Neuronal stem cell (in vitro differentiated cells): ENCODE data around the gene GMNN.

Source experiments
- DNase-seq: peaks from one replicate; pipeline ENCODE4 v3.0.0-alpha.2; 2013; ENCODE audit warnings: low spot score
- H2AFZ ChIP-seq: one replicate; pipeline ENCODE4 v1.6.1; 2013; ENCODE audit warnings: mild to moderate bottlenecking, low read length, inconsistent platforms
- H2AK5ac ChIP-seq: 2 replicates; pipeline ENCODE4 v1.6.1; 2013; ENCODE audit warnings: low read depth, mild to moderate bottlenecking, inconsistent platforms, low read length, moderate library complexity, mixed read lengths
- H2BK120ac ChIP-seq: 2 replicates; pipeline ENCODE4 v1.6.1; 2013; ENCODE audit warnings: low read depth, mild to moderate bottlenecking, inconsistent platforms, low read length, moderate library complexity, mixed read lengths
- H2BK12ac ChIP-seq: one replicate; pipeline ENCODE4 v1.6.1; 2013; ENCODE audit warnings: low read length, inconsistent platforms
- H2BK15ac ChIP-seq: 2 replicates; pipeline ENCODE4 v1.6.1; 2013; ENCODE audit warnings: mild to moderate bottlenecking, low read length, inconsistent platforms, mixed read lengths
- H2BK5ac ChIP-seq: one replicate; pipeline ENCODE4 v1.6.1; 2013; ENCODE audit warnings: inconsistent platforms, mild to moderate bottlenecking, low read length, moderate library complexity
- H3K14ac ChIP-seq: one replicate; pipeline ENCODE4 v1.6.1; 2013; ENCODE audit warnings: low read length, inconsistent platforms
- H3K18ac ChIP-seq: 2 replicates; pipeline ENCODE4 v1.6.1; 2013; ENCODE audit warnings: low read length, inconsistent platforms
- H3K23ac ChIP-seq: 2 replicates; pipeline ENCODE4 v1.6.1; 2013; ENCODE audit warnings: low read depth, mild to moderate bottlenecking, mixed read lengths, low read length, inconsistent platforms; ENCODE audit not compliant: poor library complexity
- H3K27ac ChIP-seq: replicated peaks from 3 replicates; pipeline ENCODE4 v1.5.1; 2013; ENCODE audit warnings: low read length, inconsistent platforms
- H3K27me3 ChIP-seq, 3 experiments: 2 replicates each; pipeline ENCODE4 v1.6.1; 2013; ENCODE audit warnings: low read length in 3 of 3, mild to moderate bottlenecking in 2 of 3, inconsistent platforms in 1 of 3, low read depth in 1 of 3, mixed read lengths in 1 of 3, moderate library complexity in 1 of 3; ENCODE audit not compliant: control insufficient read depth in 3 of 3, insufficient read depth in 3 of 3
- H3K36me3 ChIP-seq, 2 donors: replicated peaks in 1 of 2; 2 replicates each; pipeline ENCODE4 v1.6.1; 2013; ENCODE audit warnings: low read length in 2 of 2; ENCODE audit not compliant: control insufficient read depth in 2 of 2, insufficient read depth in 2 of 2
- H3K4ac ChIP-seq: 2 replicates; pipeline ENCODE4 v1.6.1; 2013; ENCODE audit warnings: inconsistent platforms, mild to moderate bottlenecking, low read length, moderate library complexity
- H3K4me1 ChIP-seq, 2 donors: 1 replicate in 1 of 2; 2 replicates in 1 of 2; pipeline ENCODE4 v1.6.1; 2013; ENCODE audit warnings: low read length in 2 of 2, low read depth in 1 of 2; ENCODE audit not compliant: control insufficient read depth in 2 of 2, insufficient read depth in 1 of 2
- H3K4me2 ChIP-seq: one replicate; pipeline ENCODE4 v1.6.1; 2013; ENCODE audit warnings: mild to moderate bottlenecking, low read length, inconsistent platforms; ENCODE audit not compliant: insufficient read depth, poor library complexity, severe bottlenecking
- H3K4me3 ChIP-seq, 2 donors: 2 replicates each; pipeline ENCODE4 v1.5.1; 2013; ENCODE audit warnings: low read length in 2 of 2, mild to moderate bottlenecking in 2 of 2, inconsistent platforms in 1 of 2, moderate library complexity in 1 of 2
- H3K79me1 ChIP-seq: one replicate; pipeline ENCODE4 v1.6.1; 2013; ENCODE audit warnings: low read depth, mild to moderate bottlenecking, inconsistent platforms, low read length, moderate library complexity
- H3K9ac ChIP-seq: one replicate; pipeline ENCODE4 v1.6.1; 2013; ENCODE audit warnings: mild to moderate bottlenecking, low read depth, low read length, inconsistent platforms; ENCODE audit not compliant: poor library complexity
- H3K9me3 ChIP-seq, 2 donors: replicated peaks in 1 of 2; 2 replicates each; pipeline versions ENCODE3 to v1.6.1; 2013; ENCODE audit warnings: low read length in 2 of 2, mild to moderate bottlenecking in 2 of 2, inconsistent platforms in 1 of 2, low read depth in 1 of 2, mixed read lengths in 1 of 2, moderate library complexity in 1 of 2; ENCODE audit not compliant: control insufficient read depth in 2 of 2, insufficient read depth in 1 of 2
- H4K8ac ChIP-seq: one replicate; pipeline ENCODE4 v1.6.1; 2013; ENCODE audit warnings: low read depth, mild to moderate bottlenecking, inconsistent platforms, low read length, moderate library complexity
- H4K91ac ChIP-seq: one replicate; pipeline ENCODE4 v1.6.1; 2013; ENCODE audit warnings: low read length, low read depth, mild to moderate bottlenecking, inconsistent platforms; ENCODE audit not compliant: poor library complexity
- WGBS, 2 donors: extraction: QIAGEN DNeasy Blood & Tissue Kit; methylation state at CpG; one replicate each; pipeline ENCODE4 v1.1.7; 2013; ENCODE audit warnings: missing lambda C conversion rate in 2 of 2, mixed read lengths in 1 of 2; ENCODE audit not compliant: insufficient read length in 2 of 2, insufficient replicate concordance in 1 of 2; ENCODE audit errors: extremely low coverage in 2 of 2; 5-methylcytosine and 5-hydroxymethylcytosine counted together

The GMNN gene

DNA sequence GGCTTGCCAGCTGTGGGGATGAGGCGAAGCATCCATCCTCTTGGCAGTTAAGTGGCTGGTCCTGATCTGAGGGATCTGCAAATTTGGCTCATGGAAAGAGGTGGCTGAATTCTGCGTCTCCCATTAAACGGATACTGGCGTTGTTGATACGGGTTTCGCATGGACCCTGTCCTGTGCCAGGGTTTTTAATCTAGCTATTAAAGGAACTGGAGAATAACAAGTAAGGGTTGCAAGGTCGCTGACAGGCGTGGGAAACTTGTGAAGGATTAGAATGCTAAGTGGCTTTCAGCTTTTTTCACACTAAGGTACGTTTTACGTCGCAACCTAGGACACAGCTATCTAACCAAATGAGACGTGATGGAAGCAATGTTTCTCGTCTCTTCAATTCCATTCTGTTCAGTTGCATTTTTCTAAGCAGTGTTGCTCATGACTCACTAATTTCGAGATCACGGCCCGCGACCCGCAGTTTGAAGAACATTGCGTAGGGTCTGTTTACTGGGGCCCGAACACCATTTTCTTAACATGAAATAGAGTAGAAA is 852 bp downstream of the GMNN start:
- no peak overlapping the region for H4K91ac ChIP-seq
- no CpG with 5 or more reads among the region's 20 CpGs for WGBS, 2 donors

DNA sequence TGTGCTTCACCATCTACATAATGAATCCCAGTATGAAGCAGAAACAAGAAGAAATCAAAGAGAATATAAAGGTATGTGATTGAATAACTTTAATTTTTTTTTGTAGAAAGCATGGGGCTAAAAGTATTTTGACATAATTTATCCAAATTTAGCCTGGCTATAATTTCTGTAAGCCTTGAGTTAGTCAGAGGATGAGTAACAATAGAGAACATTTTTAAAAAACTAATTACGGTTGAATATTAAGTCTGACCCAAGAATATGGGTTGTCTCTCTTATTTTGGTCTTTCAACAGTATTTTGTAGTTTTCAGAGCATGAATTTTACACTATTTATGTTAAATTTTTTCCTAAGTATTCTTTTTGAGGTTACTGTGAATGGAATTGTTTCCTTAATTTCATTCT is 2.5 kb downstream of the GMNN start:
- H3K4ac ChIP-seq = no peak overlapping the region
- no peak for DNase-seq
- no peak overlapping the region for H3K9ac ChIP-seq
- H2AFZ ChIP-seq = no peak overlapping the region
- H3K36me3 ChIP-seq = peaks cover 5 to 63% of the 10 kb centered on the region in 2 donors
- no peak overlapping the region for H3K4me2 ChIP-seq
- no CpG with 5 or more reads among the region's 1 CpG for WGBS, 2 donors
- no peak overlapping the region for H4K91ac ChIP-seq
- no peak overlapping the region for H3K27ac ChIP-seq
- no peak overlapping the region for H2BK15ac ChIP-seq
- H2AK5ac ChIP-seq = no peak overlapping the region
- no peaks in the 10 kb centered on the region for H3K9me3 ChIP-seq
- H2BK5ac ChIP-seq = no peak overlapping the region
- H3K18ac ChIP-seq = no peak overlapping the region
- H3K79me1 ChIP-seq = no peaks in the 10 kb centered on the region
- H3K23ac ChIP-seq = no peak overlapping the region
- H3K4me1 ChIP-seq = peaks cover 6 to 9% of the 10 kb centered on the region in 2 donors
- no peak overlapping the region for H4K8ac ChIP-seq
- no peaks in the 10 kb centered on the region for H3K27me3 ChIP-seq
- no peak overlapping the region for H3K14ac ChIP-seq
- H2BK12ac ChIP-seq = no peak overlapping the region
- H3K4me3 ChIP-seq = peak overlapping the region in 1 of 2 donors; percentile 71
- no peak overlapping the region for H2BK120ac ChIP-seq

More for the DNA sequence above, 852 bp downstream of the GMNN start:
- Histone ChIP-seq H3K23ac (no peak overlapping the region), H2BK120ac (no peak overlapping the region), H2BK15ac (no peak overlapping the region), H2AFZ (peak overlapping the region; percentile 85), H3K18ac (no peak overlapping the region), H3K79me1 (no peaks in the 10 kb centered on the region), H2BK5ac (no peak overlapping the region), H3K4me3 (peak overlapping the region; percentile 71 to 83), H3K9me3 (no peaks in the 10 kb centered on the region), H3K9ac (peak overlapping the region; percentile 37), H2BK12ac (no peak overlapping the region), H3K4me1 (peaks cover 6 to 9% of the 10 kb centered on the region in 2 donors), H3K27me3 (no peaks in the 10 kb centered on the region), H3K14ac (no peak overlapping the region), H3K27ac (peak overlapping the region; percentile 9), H3K4ac (no peak overlapping the region), H2AK5ac (no peak overlapping the region), H4K8ac (no peak overlapping the region), H3K36me3 (peaks cover 1 to 46% of the 10 kb centered on the region in 2 donors), H3K4me2 (peak overlapping the region; percentile 45)
- DNase-seq = no peak

- H3K9ac ChIP-seq = no peak overlapping the region
- no peak overlapping the region for H2AK5ac ChIP-seq
- no peak overlapping the region for H3K18ac ChIP-seq
- no peak overlapping the region for H3K4me3 ChIP-seq
- no CpG with 5 or more reads among the region's 1 CpG for WGBS, 2 donors
- no peak for DNase-seq
- no peaks in the 10 kb centered on the region for H3K27me3 ChIP-seq
- H3K4me1 ChIP-seq = peaks cover 6 to 9% of the 10 kb centered on the region in 2 donors
- H2BK15ac ChIP-seq = no peak overlapping the region
- no peak overlapping the region for H2BK5ac ChIP-seq
- no peak overlapping the region for H2AFZ ChIP-seq
- H2BK12ac ChIP-seq = no peak overlapping the region
- H4K91ac ChIP-seq = no peak overlapping the region
- no peak overlapping the region for H3K4me2 ChIP-seq
- no peak overlapping the region for H3K23ac ChIP-seq
- H4K8ac ChIP-seq = no peak overlapping the region
- H3K9me3 ChIP-seq = no peaks in the 10 kb centered on the region
- peaks cover 7 to 72% of the 10 kb centered on the region in 2 donors for H3K36me3 ChIP-seq
- H3K14ac ChIP-seq = no peak overlapping the region
- no peak overlapping the region for H2BK120ac ChIP-seq
- no peak overlapping the region for H3K27ac ChIP-seq
- H3K4ac ChIP-seq = no peak overlapping the region
- H3K79me1 ChIP-seq = no peaks in the 10 kb centered on the region
Observed at GRCh38 chr6:24778121-24778520, 3.4 kb downstream of the GMNN start.

- no peak overlapping the region for H3K4me2 ChIP-seq
- H2BK120ac ChIP-seq = no peak overlapping the region
- H2BK15ac ChIP-seq = no peak overlapping the region
- H3K36me3 ChIP-seq = peaks cover 7 to 79% of the 10 kb centered on the region in 2 donors
- peaks cover 6% of the 10 kb centered on the region in 2 donors for H3K4me1 ChIP-seq
- H2AK5ac ChIP-seq = no peak overlapping the region
- H4K91ac ChIP-seq = no peak overlapping the region
- no peaks in the 10 kb centered on the region for H3K27me3 ChIP-seq
- no peak overlapping the region for H3K4ac ChIP-seq
- no peak overlapping the region for H3K23ac ChIP-seq
- H3K4me3 ChIP-seq = no peak overlapping the region
- H3K9ac ChIP-seq = no peak overlapping the region
- H3K9me3 ChIP-seq = no peaks in the 10 kb centered on the region
- no peak overlapping the region for H3K27ac ChIP-seq
- H2AFZ ChIP-seq = no peak overlapping the region
- no peaks in the 10 kb centered on the region for H3K79me1 ChIP-seq
- H3K18ac ChIP-seq = no peak overlapping the region
- no peak overlapping the region for H4K8ac ChIP-seq
- no peak overlapping the region for H3K14ac ChIP-seq
- no peak overlapping the region for H2BK12ac ChIP-seq
- DNase-seq = no peak
- H2BK5ac ChIP-seq = no peak overlapping the region
Observed at GRCh38 chr6:24778878-24779277, 4.1 kb downstream of the GMNN start.
